Measurements from ENCODE around the gene ZFPM1. TPM values are rescaled to one million over a fixed set of nuclear protein-coding genes. Genes with fewer than 3 reads are reported as not detected.

The ZFPM1 gene
- polyA plus RNA-seq, 1 donor: 1.8 TPM

DNA sequence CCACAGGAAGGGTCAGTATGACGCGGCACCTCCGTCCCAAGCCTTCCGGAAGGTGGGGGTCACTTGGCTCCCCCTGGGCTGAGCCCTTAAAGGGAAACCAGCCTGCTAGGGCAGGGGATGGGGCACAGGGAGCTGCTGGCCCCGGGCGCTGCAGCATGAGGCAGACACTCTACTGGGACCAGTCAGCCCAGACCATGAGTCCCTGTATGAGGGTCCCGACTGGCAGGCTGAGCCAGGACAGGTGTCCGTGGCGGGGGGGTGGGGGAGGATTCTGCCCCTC, 73.8 kb downstream of the ZFPM1 start:
- DNase-seq (ENCODE audit: low read depth): no peak

- peak; percentile 26 for DNase-seq (ENCODE audit: low read depth)
Observed at GRCh38 chr16:88527186-88527936, 74.3 kb downstream of the ZFPM1 start.

DNA sequence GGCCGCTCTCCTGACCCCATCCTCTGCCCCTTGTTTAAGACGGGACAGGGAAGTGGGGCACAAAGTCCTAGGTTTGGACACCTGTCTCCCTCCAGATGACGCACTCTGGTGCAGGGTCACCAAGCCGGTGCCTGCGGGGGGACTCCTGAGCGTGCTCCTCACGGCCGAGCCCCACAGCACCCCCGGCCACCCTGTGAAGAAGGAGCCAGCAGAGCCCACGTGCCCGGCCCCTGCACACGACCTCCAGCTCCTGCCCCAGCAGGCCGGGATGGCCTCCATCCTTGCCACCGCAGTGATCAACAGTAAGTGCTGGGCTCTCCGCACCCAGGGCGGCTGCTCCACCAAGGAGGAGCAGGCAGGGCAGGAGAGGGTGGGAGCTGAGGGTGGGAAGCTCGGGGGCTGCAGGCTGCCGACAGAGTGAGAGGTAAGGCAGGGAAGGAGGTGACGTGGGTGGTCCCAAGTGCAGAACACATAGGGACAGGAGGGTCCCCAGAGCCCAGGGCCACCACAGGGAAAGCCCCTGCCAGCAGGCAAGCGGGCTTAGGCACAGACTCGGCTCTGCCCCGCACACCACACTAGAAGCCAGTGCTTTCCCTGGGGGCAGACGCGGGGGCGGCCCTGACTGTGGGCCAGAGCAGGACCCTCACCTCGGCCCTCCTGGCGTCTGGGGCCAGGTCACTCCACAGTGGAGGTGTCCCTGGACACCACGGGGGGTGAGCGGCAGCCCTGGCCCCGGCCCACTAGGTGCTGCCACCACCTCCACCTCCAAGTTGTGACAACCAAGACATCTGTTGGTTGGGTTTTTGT, 75.1 kb downstream of the ZFPM1 start:
- no peak for DNase-seq (ENCODE audit: low read depth)

DNA sequence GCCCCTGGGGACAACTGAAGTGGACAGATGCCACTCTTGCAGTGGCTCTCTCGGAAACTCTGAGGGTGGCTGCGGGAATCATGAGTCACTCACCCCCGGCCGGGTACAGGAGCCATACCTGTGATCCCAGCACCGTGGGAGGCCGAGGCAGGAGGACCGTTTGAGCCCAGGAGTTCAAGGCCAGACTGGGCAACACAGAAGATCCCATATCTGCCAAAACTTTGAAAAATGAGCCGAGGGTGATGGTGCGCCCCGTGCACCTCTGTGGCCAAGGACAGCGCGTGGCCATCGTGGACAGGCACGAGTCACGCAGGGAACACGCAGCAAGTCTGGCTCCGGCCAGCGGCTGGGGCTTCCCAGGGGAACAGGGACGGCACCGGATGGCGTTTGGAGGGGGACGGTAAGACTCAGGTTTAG, 75.8 kb downstream of the ZFPM1 start:
- DNase-seq (ENCODE audit: low read depth): no peak

DNA sequence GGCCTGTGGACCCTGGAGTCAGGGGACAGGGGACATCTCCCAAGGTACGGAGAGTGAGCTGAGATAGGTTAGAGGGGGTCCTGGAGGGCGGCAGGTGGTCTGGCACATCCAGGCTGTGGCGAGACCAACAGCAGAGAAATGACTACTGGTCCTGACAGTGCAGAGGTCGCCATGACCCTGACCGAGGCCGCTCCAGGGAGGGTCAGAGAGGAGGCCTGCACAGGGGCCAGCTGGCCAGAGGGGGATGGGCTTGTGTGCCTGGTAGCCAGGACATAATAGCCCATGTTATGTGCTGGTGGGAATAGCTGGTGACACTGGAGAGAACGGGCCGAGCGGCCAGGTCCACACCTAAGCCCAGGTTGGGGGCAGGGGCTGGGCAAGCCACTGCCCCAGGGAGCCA, 76.5 kb downstream of the ZFPM1 start:
- no peak for DNase-seq (ENCODE audit: low read depth)

DNA sequence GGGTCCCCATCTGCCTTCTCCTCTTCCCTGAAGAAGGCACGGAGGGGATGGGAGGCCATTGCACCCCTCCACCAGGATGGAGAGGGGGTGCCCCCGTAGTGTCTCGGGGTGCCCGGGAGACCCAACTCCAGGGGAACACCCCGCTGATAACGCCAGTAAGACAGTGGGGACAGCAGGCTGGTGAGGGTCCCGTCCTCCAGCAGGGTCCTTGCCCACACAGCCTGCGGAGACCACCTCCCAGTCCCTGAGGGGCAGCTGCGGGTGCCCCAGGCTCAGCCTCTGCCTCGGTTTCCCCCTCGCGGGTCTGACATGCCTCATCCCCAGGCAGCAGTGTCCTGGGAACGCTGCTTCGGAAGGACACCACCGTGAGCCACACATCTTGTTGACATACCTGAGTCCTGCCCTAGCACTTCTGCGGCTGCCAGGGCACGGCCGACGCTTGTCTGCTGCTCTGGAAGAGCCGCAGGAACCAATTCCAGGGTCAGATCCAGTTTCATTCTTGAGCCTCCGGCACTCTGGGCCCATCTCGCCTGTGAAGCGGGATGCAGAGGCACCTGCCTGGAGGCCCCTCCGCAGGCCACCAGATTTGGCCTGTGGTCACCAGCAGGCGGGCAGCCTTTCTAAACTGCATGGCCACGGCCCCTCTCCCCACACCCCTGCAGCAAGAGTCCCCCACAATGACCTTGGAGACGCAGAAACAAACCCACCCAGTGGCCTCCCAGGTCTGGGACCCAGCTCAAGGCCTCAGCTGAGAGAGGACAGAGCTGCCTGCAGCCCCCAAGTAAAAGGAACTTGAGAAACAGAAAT, 77.2 kb downstream of the ZFPM1 start:
- DNase-seq (ENCODE audit: low read depth): no peak

DNA sequence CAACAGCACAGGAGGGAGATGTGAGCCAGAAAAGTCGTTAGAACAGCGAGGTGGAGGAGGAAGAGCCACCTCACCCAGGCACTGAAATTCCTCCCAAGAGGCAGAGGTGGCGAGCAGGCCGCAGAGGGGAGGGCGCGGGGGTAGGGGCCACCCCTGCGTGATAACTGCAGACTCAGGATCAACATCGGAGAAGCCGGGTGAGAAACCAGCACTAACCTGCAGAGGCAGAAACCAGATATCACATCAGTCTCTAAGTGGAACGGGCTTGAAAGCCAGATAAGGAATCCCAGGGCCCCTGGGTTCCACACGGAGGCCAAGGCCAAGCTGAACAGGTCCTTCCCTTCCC, 77.8 kb downstream of the ZFPM1 start:
- DNase-seq (ENCODE audit: low read depth): no peak

- no peak for DNase-seq (ENCODE audit: low read depth)
Observed at GRCh38 chr16:88531346-88531745, 78.3 kb downstream of the ZFPM1 start.

GRCh38 chr16:88531931-88532433, 78.9 kb downstream of the ZFPM1 start:
- DNase-seq (ENCODE audit: low read depth): no peak

- no peak for DNase-seq (ENCODE audit: low read depth)
Observed at GRCh38 chr16:88532434-88533241, 79.6 kb downstream of the ZFPM1 start.

- DNase-seq (ENCODE audit: low read depth): no peak
Observed at GRCh38 chr16:88533381-88533917, 80.4 kb downstream of the ZFPM1 start.

GRCh38 chr16:88533932-88534637, 81.0 kb downstream of the ZFPM1 start:
- DNase-seq (ENCODE audit: low read depth): no peak

DNA sequence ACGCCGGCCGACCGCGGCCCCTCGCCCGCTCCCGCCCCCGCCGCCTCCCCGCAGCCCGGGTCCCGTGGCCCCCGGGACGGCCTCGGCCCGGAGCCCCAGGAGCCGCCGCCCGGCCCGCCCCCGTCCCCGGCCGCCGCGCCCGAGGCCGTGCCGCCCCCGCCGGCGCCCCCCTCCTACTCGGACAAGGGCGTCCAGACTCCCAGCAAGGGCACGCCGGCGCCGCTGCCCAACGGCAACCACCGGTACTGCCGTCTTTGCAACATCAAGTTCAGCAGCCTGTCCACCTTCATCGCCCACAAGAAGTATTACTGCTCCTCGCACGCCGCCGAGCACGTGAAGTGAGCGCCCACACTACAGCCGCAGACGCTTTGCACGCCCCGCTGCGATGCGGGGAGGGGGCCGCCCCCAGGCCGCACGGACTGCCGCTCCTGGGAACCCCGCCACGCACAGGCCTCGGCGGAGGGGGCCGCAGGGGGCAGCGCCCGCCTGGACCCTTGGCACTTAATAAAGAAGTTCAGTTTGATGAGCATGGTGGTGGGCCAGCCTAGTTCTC, 81.6 kb downstream of the ZFPM1 start:
- no peak for DNase-seq (ENCODE audit: low read depth)

DNA sequence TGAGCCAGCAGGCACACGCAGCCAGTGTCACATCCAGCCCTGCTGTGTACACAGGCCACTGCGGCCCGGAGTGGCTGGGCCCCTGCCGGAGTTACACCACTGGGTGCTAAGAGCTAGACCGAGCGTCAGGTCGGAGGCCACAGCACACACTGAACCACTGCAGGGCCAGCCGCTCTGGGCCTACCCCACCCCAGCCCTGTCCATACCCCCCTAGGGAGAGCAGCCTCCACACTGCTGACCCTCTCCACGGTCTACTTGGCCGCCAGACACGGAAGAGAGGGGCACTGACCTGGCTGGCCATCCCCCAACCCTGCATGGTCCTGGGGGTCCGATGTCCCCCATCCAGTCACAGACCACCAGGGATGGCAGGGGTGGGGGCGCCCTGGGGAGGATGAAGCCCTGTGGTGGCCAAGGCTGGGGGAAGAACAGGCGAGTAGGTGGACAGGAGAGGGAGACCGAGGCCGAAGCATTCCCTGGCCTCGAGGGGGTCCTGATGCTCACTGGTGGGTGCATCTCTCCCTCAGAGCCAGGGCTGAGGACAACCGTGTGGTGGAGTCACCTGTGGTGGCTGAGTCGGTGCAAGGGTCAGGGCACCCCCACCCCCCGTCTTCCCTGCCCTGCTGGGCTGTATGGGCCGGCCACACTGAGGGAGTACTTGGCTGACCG, 82.2 kb downstream of the ZFPM1 start:
- DNase-seq (ENCODE audit: low read depth): no peak

GRCh38 chr16:88535857-88536222, 82.8 kb downstream of the ZFPM1 start:
- DNase-seq (ENCODE audit: low read depth): no peak

- DNase-seq (ENCODE audit: low read depth): no peak
Observed at GRCh38 chr16:88536510-88536909, 83.4 kb downstream of the ZFPM1 start.

DNA sequence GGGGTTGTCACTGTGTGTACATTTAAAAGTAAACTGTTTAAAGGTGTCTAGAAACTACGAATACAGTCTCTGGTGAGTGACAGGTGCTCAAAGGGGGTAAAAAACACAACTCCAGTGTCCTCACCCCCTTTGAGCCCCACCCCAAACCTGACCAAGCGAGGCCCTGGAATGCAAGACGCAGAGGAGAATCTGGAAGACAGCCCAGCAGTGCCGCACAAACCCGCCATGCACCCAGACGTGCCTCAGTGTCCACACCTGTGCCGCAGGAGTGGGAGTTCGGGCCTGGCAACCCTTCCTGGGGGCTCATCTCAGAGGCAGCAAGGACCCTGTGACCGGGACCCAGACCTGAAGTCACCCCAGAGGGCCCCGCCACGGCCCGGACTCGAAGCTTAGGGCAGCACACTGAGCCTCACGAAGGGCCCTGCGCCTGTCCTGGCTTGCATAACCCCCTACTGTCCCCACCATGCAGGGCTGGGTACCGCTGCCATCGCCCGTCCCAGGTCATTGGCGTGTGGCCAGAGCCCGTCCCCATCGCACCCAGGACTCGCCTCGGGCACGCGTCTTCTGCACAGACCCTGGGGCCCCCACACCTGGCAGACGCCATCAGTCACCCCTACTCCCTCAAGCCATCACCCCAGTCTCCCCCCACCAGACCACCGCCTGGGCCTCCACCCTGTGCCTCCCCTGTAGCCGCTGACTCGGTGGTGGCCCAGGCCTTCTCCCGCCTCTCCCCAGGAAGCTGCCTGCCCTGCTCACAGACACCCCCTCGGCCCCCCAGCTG, 84.1 kb downstream of the ZFPM1 start:
- DNase-seq (ENCODE audit: low read depth): no peak

DNA sequence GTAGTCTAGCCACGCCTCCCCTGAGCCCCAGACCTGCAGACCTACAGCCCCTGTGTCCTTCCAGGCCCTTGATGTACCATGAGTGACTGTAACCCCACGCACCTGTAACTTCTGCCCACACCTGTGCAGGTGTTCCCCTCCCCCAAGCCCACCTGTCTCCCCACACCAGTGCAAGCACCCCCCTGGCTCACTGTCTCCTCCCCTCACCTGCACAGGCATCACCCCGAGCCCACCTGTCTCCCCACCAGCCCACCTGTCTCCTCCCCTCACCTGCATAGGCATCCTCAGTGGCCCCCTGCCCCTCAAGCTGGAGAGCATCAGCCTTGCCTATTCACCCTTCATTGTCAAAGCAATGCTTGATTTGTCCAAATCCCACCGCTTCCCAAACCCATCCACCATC, 84.8 kb downstream of the ZFPM1 start:
- no peak for DNase-seq (ENCODE audit: low read depth)
